Tibial nerve (tissue), 4 donors: ENCODE data around the gene HABP2. TPM values are rescaled to one million over a fixed set of nuclear protein-coding genes. Genes with fewer than 3 reads are reported as not detected.

ENCODE experiments used
- DNase-seq, 2 donors: peaks; one replicate each; pipeline ENCODE4 v3.0.0-alpha.2; 2019; ENCODE audit warnings: low spot score in 2 of 2
- H3K27ac ChIP-seq, 4 donors: fragments of 200-600 bp; sonication (generic) in 3 of 4; one replicate each; pipeline ENCODE4 v1.5.1; 2017 to 2019; ENCODE audit warnings: mild to moderate bottlenecking in 1 of 4
- H3K27me3 ChIP-seq, 2 donors: fragments of 200-600 bp; sonication (generic) in 1 of 2; one replicate each; pipeline versions ENCODE4 v1.5.1 to v1.6.0; 2017 to 2019
- H3K36me3 ChIP-seq, 3 donors: fragments of 200-600 bp; sonication (generic); one replicate each; pipeline ENCODE4 v1.5.1; 2018 to 2019
- H3K4me1 ChIP-seq, 4 donors: fragments of 200-600 bp; sonication (generic) in 3 of 4; one replicate each; pipeline ENCODE4 v1.5.1; 2017 to 2019
- H3K4me3 ChIP-seq, 4 donors: fragments of 200-600 bp; sonication (generic) in 3 of 4; one replicate each; pipeline ENCODE4 v1.5.1; 2017 to 2019; ENCODE audit warnings: mild to moderate bottlenecking in 1 of 4, moderate library complexity in 1 of 4
- H3K9me3 ChIP-seq, 4 donors: fragments of 200-600 bp; sonication (generic) in 3 of 4; one replicate each; pipeline ENCODE4 v1.5.1; 2017 to 2019
- CTCF ChIP-seq, 5 experiments: fragments of 200-600 bp in 3 of 5; fragments of 450-650 bp in 2 of 5; sonication (generic) in 3 of 5; IDR thresholded peaks; one replicate each; pipeline ENCODE4 v1.5.1; 2016 to 2019; ENCODE audit warnings: antibody characterized with exemption in 5 of 5, mild to moderate bottlenecking in 3 of 5, moderate library complexity in 2 of 5
- EP300 ChIP-seq, 2 donors: sonication (generic); formaldehyde crosslinking; IDR thresholded peaks; one replicate each; pipeline ENCODE4 v1.6.1; 2017; ENCODE audit warnings: antibody characterized with exemption in 2 of 2, mild to moderate bottlenecking in 1 of 2
- POLR2A ChIP-seq, 2 donors: fragments of 450-650 bp; IDR thresholded peaks; one replicate each; pipeline ENCODE4 v1.6.1; 2017; ENCODE audit warnings: antibody characterized with exemption in 2 of 2, mild to moderate bottlenecking in 2 of 2, moderate library complexity in 2 of 2
- WGBS, 2 donors: methylation state at CpG; one replicate each; pipeline ENCODE4 v1.1.5; 2018; 5-methylcytosine and 5-hydroxymethylcytosine counted together
- total RNA-seq, 4 donors: library from RNA; depleted of rRNA; stranded (reverse); fragments of >200 nt; gene quantifications; one replicate each; pipeline ENCODE4 v1.1.0, GENCODE V29; 2016

HABP2 gene
- total RNA-seq, 4 donors from 2014 or later = not detected

- Histone ChIP-seq H3K36me3 (no peaks in the 10 kb centered on the region), H3K27ac (no peak overlapping the region), H3K4me3 (no peak overlapping the region), H3K4me1 (peaks cover 0 to 16% (median 0%) of the 10 kb centered on the region in 4 donors), H3K27me3 (no peaks in the 10 kb centered on the region), H3K9me3 (no peaks in the 10 kb centered on the region)
- no peak for DNase-seq
- 92 to 95% methylated on average over 4 of the region's 4 CpGs for WGBS, 2 donors
- TF ChIP-seq POLR2A (IDR thresholded peaks at IDR 0.05) = no peak
- no peak for TF ChIP-seq CTCF (IDR thresholded peaks at IDR 0.05)
- TF ChIP-seq EP300 (IDR thresholded peaks at IDR 0.05) = no peak
Measured at GRCh38 chr10:113522460-113522859, 30.4 kb upstream of the HABP2 start.

- Histone ChIP-seq H3K27me3 (no peaks in the 10 kb centered on the region), H3K36me3 (no peaks in the 10 kb centered on the region), H3K9me3 (no peaks in the 10 kb centered on the region), H3K27ac (no peak overlapping the region), H3K4me1 (peaks cover 0 to 16% (median 0%) of the 10 kb centered on the region in 4 donors), H3K4me3 (no peak overlapping the region)
- DNase-seq = no peak
- 43 to 47% methylated on average over 5 of the region's 5 CpGs for WGBS, 2 donors
- TF ChIP-seq CTCF (IDR thresholded peaks at IDR 0.05) = no peak
- TF ChIP-seq EP300 (IDR thresholded peaks at IDR 0.05) = no peak
- no peak for TF ChIP-seq POLR2A (IDR thresholded peaks at IDR 0.05)
Measured at GRCh38 chr10:113523071-113523470, 29.8 kb upstream of the HABP2 start.

GRCh38 chr10:113523628-113524027, 29.2 kb upstream of the HABP2 start:
- TF ChIP-seq CTCF (IDR thresholded peaks at IDR 0.05) (no peak), EP300 (IDR thresholded peaks at IDR 0.05) (no peak), POLR2A (IDR thresholded peaks at IDR 0.05) (no peak)

GRCh38 chr10:113524120-113524519, 28.7 kb upstream of the HABP2 start:
- DNase-seq = no peak
- 57 to 77% methylated on average over 3 of the region's 3 CpGs for WGBS, 2 donors
- no peak overlapping the region for H3K27ac ChIP-seq

More at GRCh38 chr10:113523628-113524027, 29.2 kb upstream of the HABP2 start:
- no peaks in the 10 kb centered on the region for H3K36me3 ChIP-seq
- no peak for DNase-seq
- peaks cover 0 to 16% (median 0%) of the 10 kb centered on the region in 4 donors for H3K4me1 ChIP-seq
- no peaks in the 10 kb centered on the region for H3K9me3 ChIP-seq
- no peak overlapping the region for H3K27ac ChIP-seq
- no peak overlapping the region for H3K4me3 ChIP-seq
- 29 to 52% methylated on average over 1 of the region's 1 CpG for WGBS, 2 donors
- no peaks in the 10 kb centered on the region for H3K27me3 ChIP-seq

More at GRCh38 chr10:113524120-113524519, 28.7 kb upstream of the HABP2 start:
- H3K36me3 ChIP-seq = no peaks in the 10 kb centered on the region
- peaks cover 0 to 16% (median 0%) of the 10 kb centered on the region in 4 donors for H3K4me1 ChIP-seq
- H3K9me3 ChIP-seq = no peaks in the 10 kb centered on the region
- no peaks in the 10 kb centered on the region for H3K27me3 ChIP-seq
- TF ChIP-seq CTCF (IDR thresholded peaks at IDR 0.05) (no peak), POLR2A (IDR thresholded peaks at IDR 0.05) (no peak), EP300 (IDR thresholded peaks at IDR 0.05) (no peak)
- H3K4me3 ChIP-seq = no peak overlapping the region
